Mesenteric fat pad (tissue), 1 donor: ENCODE data around the gene LRRC70. TPM values are rescaled to one million over a fixed set of nuclear protein-coding genes. Genes with fewer than 3 reads are reported as not detected.
"Not testable (repeated sequence)": the region's sequence is repeated elsewhere in the genome, so short reads cannot be mapped to it uniquely, and the experiment has no call there.

ENCODE experiments used
- DNase-seq: peaks from one replicate; pipeline ENCODE4 v3.0.0-alpha.2; 2020; ENCODE audit warnings: low spot score
- long read RNA-seq: library from polyadenylated mRNA; unstranded; transcript quantifications from one replicate; pipeline ENCODE4 v2.0.0, GENCODE V29; 2020
- total RNA-seq: library from RNA; stranded (reverse); fragmentation: NEBNext Ultra II Directional; extraction: Animal tissue kit (Norgen Biotek cat#: 25700); gene quantifications from one replicate; pipeline ENCODE4 v1.2.1, GENCODE V29; 2021
- donor health status: DM: yes; HTN: yes; CAD: no.

The LRRC70 gene, protein sequence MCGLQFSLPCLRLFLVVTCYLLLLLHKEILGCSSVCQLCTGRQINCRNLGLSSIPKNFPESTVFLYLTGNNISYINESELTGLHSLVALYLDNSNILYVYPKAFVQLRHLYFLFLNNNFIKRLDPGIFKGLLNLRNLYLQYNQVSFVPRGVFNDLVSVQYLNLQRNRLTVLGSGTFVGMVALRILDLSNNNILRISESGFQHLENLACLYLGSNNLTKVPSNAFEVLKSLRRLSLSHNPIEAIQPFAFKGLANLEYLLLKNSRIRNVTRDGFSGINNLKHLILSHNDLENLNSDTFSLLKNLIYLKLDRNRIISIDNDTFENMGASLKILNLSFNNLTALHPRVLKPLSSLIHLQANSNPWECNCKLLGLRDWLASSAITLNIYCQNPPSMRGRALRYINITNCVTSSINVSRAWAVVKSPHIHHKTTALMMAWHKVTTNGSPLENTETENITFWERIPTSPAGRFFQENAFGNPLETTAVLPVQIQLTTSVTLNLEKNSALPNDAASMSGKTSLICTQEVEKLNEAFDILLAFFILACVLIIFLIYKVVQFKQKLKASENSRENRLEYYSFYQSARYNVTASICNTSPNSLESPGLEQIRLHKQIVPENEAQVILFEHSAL
- 9.4 TPM for total RNA-seq
- long read RNA-seq, partial matches to known transcripts, result 0 of 8 reads
- long read RNA-seq, other reads (novel, unspliced or antisense), result 2 of 8 reads

DNA sequence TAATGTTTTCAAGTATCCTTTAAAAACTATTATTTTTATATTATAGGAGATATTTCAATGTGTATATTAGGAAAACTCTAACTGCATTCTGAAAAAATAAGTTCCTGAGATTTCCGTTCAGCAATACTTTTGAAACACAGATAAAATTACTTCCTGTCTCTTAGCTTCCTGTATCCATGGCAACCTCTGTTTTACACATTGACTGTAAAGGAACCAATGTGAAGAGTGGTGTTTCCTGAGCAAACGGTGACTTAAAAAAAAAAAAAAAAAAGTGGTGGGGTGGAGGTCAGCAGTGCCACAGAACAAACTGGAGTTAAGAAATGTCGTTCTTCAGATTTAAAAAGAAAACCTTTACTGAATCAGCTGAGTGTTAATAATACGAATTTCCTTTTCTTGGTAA lies at the start of gene LRRC70:
Gene LRRC70 (plus strand): TSS at position 280 of the 400 bp plus-strand sequence. CDS start 620 bp downstream, outside the sequence.
- DNase-seq, result no peak

DNA sequence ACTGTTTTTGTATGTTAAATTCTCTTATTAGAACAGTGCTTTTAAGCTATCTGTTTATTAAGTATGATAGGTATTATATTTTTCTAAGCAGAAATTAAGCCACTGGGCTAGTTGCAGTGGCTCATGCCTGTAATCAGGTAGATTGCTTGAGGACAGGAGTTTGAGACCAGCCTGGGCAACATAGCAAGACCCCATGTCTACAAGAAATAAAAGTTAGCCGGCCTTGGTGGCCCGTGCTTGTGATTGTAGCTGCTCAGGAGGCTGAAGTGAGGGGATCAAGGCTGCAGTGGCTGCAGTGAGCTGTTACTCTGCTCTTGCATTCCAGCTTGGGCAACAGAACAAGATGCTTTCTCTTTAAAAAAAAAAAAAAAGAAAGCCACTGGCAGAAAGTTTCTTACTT lies 45.0 kb upstream of the LRRC70 start:
- DNase-seq, result no peak

DNA sequence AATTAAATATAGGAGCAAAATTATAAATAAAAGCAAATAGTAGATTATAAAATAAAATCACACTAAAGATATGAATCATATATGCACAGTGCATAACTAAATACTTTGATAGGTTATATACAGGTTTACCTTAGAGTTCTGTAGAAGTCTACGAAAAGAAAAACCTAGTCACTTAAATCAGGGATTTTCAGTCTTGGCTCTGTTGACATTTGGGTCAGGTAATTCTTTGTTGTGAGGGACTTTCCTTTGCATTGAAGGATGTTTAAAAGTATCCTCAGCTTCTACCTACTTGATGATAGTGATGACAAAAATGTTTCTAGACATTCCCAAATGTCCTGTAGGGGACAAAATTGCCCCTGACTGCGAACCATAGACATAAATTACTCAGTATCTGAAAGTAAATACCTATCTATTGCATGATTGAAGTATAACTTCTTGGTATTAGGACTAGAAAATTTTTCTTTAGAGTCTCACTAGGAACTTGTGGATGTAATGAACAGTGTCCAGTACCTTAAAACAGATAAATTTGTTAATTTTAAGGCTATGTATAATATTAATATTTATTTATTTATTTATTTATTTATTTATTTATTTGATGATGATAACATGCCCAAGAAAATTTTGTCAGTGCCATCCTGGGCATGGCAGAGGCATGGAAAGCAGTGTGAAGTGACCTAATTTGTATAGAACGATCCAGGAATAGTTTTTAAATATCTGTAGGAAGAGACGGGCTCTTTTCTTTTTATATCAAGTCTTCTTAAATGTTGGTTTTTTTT lies 44.0 kb upstream of the LRRC70 start:
- DNase-seq, result no peak

DNA sequence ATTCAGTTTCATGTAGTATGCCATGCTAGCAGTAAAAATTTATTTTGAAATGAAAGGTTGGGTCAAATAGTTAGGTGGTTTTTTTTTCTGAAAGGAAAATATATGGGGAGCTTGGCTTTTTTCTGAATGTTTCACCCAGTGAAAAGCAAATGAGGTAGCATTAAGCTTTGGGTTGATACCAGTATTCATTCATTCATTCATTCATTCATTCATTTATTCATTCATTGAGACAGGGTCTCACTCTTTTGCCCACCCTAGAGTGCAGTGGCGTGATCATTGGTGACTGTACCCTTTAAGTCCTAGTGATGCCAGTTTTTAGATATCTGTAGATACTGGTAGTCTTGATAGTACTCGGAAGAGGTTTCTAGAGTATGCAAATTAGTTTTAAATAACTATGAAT lies 42.4 kb upstream of the LRRC70 start:
- no peak for DNase-seq

DNA sequence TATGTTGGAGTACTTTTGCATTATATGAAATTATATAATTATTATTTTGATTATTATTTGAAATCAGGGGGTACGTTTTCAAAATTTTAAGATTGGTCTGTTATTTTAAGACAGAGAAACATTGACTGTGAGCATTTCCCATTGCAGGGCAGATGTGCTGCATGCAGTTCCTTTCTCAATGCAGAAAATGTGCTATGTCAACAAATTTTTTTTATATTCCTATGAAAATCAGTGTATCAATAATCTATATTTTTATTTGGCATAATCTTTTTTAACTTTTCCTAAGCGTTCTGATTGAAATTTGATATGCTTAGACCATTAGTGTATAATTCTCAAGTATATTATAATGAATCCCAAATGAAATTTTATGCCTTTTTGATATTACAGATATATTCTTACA lies 41.8 kb upstream of the LRRC70 start:
- DNase-seq, result no peak

DNA sequence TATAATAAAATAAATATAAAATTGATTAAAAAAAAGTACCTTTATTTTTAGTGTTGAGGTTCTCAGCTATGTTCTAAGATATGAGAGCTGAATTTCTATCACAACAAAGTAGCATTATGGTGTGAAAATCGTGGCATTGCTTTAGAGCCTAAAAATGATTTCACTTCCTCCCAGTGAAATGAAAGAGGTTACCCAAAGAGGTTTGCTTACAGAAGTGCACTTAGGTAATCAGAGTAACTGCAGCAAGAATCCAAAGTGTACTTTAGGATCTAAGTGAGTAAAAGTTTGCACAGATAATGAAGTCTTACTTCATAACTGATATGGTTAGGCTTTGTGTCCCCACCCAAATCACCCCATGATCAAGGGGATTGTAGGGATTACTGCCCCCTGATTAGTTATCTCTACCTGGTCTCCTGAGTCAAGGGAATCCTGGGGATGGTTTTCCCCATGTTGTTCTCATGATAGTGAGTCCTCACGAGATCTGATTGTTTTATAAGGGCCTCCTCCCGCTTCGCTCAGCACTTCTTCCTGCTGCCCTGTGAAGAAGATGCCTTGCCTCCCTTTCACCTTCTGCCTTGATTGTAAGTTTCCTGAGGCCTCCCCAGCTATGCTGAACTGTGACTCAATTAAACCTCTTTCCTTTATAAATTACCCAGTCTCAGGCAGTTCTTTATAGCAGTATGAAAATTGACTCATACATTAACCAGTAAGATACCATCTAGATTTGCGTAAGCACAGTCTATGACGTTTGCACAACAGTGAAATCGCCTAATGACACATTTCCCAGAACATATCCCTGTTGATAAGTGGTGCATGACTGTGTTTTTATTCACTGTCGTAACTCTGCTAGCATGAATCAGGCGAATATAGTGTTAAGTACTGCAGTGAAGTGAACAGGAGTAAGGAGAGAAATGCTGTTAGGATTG lies 40.3 kb upstream of the LRRC70 start:
- no peak for DNase-seq

DNA sequence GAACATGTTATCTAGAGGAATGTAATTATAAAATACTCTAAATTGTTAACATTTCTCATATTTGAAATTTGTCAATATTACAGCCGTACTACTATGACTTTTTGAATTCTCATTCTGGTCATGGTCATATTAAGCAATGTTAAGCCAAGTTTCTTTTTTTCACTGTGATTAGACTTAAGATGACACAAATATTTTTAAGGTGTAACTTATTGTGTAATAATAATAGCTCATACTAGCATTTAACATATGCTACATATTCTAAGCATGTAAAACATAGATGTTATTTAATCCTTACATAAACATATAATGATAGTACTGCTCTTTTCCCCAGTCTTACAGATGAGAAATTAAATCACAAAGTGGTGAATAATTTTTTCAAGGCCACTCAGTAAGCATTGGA lies 35.9 kb upstream of the LRRC70 start:
- DNase-seq, result no peak

DNA sequence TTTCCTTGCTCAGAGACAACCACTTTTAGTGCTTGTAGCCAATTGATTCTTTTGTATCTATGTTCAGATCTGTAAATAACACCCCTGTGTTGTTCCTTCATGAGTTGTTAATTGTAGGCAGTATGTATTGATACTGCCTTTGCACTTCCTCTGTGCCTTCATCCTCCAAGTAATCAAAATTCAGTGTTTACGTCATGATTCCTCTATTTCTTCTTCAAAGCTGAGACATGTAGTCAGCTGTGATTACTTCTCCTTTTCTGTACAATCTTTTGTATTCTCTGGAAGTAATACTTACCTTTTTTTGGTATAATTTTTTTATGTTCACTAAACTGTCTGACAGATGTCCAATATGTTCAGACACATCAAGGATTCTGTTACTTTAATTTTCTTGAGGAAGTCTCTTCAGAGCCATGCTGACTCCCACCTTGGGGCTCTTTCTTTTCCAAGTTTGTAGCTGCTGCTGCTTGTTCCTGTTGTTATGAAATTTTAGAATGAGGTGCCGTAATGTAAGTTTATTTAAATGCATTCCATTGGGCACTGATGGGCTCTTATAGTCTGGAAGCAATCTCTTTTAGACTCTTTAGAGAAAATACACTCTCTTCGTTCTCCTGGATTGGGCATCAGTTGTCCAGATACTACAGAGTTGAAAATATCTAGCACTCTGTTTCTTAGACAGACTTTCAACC lies 30.5 kb upstream of the LRRC70 start:
- DNase-seq, result no peak

DNA sequence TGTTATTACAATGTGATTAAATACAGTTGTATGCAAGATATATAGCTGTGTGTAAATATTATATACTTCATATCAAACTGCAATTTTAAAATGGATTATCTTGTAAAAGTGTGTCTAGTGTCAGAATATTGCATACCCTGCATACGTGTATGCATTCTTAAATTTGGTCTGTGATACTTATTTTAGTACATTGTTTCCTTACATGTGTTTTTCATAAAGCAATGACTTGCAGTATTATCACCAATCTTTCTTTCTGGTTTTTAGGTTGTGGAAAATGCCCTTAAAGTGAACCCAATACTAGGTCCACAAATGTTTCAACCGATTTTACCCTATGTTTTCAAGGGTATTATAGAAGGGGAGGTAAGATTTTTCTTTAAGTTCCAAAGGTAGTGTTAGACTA lies 28.5 kb upstream of the LRRC70 start:
- no peak for DNase-seq

DNA sequence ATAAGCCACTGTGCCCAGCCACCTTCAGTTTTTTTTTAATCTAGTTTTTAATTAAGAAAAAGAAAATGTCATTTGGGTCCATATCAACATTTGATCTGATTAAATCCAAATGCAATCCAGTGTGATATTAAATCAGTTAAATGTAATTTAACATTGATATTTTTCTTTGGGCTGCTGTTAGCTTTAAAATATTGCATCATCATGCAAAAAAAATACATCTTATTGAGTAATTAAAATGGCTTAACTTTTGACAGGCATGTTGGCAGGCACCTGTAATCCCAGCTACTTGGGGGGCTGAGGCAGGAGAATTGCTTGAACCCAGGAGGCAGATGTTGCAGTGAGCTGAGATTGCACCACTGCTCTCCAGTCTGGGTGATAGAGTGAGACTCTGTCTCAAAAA lies 22.7 kb upstream of the LRRC70 start:
- DNase-seq, result no peak

DNA sequence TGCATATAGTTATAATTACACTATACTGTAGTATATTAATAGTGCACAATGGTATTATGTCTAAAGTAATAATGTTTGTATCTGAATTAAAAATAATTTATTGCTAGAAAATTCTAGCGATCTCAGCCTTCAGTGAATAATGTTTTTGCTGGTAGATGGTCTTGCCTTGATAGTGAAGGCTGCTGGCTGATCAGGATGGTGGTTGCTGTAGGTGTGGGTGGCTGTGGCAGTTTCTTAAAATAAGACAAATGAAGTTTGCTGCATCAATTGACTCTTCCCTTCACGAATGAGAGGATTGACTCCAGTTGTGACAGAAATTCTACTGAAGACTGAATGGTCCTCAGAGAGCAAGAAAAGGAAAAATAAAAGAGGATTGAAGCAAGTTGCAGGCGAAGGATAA lies 19.7 kb upstream of the LRRC70 start:
- no peak for DNase-seq

DNA sequence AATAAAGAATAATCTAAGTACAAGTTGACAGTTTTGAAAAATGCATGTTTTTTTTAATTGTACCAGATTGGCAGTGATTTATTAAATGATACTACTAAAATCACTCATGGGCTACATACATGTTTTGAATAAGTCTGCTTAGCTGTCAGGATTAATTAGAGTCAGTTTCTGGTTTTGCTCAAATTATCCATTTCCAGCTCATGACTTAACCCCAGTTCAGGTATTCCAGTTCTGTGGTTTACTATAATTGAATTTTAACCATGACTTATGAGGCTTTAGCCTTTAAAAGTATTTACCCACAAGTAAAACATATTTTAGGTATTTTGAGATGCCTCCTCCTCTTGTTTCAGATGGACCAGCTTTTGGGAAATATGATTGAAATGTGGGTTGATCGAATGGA lies 17.8 kb upstream of the LRRC70 start:
- no peak for DNase-seq

DNA sequence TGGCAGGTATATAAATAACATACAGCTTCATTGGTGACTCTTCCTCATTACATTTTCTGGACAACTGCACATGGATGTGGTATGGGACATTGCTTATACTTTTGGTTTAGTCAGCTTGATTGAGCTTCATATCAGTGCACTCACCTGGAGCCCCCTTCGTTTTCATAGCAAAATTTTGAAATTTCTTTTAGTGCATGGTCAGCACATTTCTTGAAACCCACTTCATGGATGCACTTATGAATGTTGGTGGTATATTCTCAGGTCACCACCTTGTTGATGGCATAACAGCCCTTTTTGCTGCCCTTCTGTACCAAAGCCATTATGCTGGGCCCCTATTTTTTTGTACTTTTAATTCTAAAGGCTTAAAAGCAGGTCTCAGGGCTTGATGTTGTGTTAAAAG lies 16.7 kb upstream of the LRRC70 start:
- no peak for DNase-seq

DNA sequence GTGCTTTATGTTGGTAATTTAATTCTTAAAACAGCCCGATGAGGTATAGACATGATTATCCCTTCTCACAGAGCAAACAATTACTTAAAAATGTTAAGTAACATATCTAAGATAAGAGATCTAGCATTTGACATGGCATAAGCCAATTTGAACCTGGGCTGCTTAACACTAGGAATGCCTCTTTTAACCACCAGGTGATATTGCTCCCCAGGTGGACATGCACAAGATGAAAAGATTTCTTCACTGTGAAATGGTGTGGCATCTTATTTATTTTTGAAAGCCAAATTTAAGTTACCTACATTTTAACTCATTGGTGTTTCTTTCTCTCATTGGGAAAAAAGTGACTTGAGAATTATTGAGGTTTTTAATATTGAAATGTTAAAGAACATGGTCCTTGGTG lies 15.8 kb upstream of the LRRC70 start:
- no peak for DNase-seq

DNA sequence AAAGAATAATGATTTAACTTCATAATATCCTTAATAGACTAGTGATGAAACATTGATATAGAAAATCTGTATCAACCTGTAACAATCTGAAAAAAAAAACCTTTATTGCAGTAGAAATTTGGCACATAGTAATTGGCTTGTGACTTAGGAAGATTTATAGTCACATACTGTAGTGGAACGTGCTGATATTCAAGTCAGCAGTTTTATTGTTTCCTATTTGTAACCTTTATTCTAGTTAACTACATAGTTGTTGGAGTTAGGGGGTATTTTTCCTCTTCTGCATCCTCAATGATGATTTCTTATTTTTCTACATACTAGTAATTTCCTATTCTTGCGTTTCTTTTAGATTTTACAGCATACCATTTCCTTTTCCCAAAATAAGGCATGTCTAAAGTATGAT lies 14.5 kb upstream of the LRRC70 start:
- no peak for DNase-seq

DNA sequence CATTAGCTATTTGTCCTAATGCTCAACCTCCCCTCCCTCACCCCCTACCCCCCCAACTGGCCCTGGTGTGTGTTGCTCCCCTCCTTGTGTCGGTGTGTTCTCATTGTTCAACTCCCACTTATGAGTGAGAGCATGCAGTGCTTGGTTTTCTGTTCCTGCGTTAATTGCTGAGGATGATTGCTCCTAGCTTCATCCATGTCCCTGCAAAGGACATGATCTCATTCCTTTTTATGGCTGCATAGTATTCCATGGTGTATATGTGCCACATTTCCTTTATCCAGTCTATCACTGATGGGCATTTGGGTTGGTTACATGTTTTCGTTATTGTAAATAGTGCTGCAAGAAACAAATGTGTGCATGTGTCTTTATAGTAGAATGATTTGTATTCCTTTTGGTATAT lies 12.9 kb upstream of the LRRC70 start:
- not testable (repeated sequence) for DNase-seq

DNA sequence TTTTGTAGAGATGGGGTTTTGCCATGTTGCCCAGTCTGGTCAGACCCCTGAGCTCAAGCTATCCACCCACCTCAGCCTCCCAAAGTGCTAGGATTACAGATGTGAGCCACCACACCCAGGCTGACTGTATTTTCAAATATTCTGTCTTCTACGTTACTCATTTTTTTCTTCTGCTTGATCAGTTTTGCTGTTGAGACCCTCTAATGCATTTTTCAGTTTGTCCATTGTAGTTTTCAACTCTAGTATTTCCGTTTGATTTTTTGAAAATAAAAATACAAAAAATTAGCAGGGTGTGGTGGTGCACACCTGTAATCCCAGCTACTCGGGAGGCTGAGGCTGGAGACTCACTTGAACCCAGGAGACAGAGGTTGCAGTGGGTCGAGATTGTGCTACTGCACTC lies 10.5 kb upstream of the LRRC70 start:
- no peak for DNase-seq

DNA sequence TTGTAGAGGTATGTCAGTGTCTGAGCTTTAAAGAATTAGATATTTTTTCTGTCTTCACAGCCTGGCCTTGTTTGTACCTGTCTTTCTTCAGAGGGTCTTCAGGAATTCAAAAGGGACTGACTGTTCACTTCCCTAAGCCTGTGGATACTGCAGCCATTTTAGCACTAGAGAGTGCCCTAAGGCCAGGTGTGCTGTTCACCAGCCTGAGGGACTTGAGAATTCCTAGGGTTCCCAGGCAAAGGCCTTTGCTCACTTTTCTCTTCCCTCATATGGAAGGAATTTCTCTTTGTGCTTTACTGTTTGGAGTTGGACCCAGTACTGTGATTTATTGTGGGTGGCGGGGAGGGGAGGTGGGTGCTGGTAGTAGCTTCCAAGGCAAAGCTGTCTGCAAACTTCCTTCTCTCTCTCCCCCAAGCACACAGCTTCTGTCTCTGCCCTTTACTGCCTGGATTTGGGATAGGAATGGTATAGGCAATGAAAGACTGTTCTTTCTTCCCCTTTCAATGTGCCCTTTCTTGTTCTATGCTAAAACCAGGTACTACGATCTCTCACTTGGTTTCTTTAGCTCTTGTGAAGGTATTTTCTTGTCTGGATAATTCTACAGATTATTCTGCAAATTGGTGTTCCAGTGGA lies 9.7 kb upstream of the LRRC70 start:
- no peak for DNase-seq

DNA sequence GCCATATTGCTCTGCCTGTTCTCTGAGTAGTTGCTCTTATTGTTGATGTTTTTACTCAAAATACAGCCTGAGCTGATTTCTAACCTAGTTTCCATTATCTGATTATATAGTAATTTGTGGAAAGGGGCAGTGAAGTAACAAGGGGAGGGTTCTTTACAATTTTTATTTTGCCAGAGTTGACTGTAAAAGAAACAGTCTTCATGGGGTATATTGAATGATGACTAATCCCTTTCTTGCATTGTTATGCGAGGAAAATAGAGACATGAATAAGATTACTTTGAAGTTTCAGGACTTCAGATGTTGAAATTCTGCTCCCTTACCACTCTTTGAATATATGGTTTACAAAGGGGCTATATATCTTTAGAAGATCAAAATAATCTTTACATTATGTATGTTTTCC lies 9.1 kb upstream of the LRRC70 start:
- no peak for DNase-seq

DNA sequence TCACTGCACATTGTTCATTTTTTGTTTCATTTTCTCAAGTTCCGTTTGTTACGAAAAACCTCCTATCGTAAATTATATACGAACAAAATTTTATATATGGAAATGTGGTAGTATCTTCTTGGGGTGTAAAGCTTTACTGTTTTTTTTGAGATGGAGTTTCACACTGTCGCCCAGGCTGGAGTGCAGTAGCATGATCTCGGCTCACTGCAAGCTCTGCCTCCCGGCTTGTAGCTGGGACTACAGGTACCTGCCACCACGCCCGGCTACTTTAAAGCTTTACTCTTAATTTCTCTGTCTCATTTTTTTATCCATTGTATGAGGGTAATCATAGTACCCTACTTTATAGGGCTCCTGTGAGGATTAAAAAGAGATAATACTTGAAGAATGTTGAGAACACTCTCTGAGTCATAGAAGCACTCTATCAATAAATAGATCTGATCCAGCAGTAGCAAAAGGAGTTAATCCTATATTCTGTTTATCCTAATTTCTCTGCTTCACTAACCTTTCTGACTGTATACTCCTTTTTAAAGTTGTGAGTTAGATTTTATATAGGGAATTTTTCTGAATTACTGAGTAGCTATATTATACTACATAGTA lies 5.6 kb upstream of the LRRC70 start:
- DNase-seq, result no peak
